GM21717 (cell line): ENCODE results near the gene LRRC7.
"Not testable (repeated sequence)": the region's sequence is repeated elsewhere in the genome, so short reads cannot be mapped to it uniquely, and the experiment has no call there.

Experiments used
- ATAC-seq: cut with Tn5 transposase; IDR thresholded peaks from one replicate; pipeline ENCODE4 v1.9.1; 2021; ENCODE audit warnings: mild to moderate bottlenecking, moderate library complexity; ENCODE audit not compliant: unreplicated experiment

LRRC7 gene

GRCh38 chr1:69946935-69947334 is 379.2 kb downstream of the LRRC7 start:
- no peak for ATAC-seq

GRCh38 chr1:69947837-69948236 is 380.1 kb downstream of the LRRC7 start:
- ATAC-seq = no peak

GRCh38 chr1:69952676-69953075 is 385.0 kb downstream of the LRRC7 start:
- ATAC-seq = no peak

GRCh38 chr1:69962452-69962851 is 394.7 kb downstream of the LRRC7 start:
- not testable (repeated sequence) for ATAC-seq

DNA sequence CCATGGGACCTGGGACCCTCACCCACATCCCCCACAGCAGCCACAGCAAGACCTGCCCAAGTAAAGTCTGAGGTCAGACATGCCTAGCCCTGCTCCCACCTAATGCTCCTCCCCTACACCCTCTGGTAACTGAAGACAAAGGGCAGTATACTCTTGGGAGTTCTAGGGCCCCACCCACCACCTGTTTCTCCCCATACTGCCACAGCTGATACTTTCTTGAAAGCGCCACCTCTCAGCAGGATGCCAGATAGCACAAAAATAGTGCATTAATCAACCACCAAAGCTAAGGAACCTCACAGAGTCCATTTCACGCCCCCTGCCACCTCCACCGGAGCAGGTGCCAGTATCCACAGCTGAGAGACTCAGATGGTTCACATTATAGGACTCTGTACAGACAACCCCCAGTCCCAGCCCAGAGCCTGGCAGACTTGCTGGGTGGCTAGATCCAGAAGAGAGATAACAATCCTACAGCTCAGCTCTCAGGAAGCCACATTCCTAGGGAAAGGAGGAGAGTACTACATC is 399.6 kb downstream of the LRRC7 start:
- no peak for ATAC-seq

- no peak for ATAC-seq
Measured at GRCh38 chr1:69976896-69977295, 409.2 kb downstream of the LRRC7 start.

GRCh38 chr1:69982992-69983391 is 415.3 kb downstream of the LRRC7 start:
- ATAC-seq = no peak

GRCh38 chr1:69985376-69985775 is 417.7 kb downstream of the LRRC7 start:
- ATAC-seq = no peak

- ATAC-seq = no peak
Measured at GRCh38 chr1:69985901-69986439, 418.2 kb downstream of the LRRC7 start.

- no peak for ATAC-seq
Measured at GRCh38 chr1:69987881-69988280, 420.2 kb downstream of the LRRC7 start.

DNA sequence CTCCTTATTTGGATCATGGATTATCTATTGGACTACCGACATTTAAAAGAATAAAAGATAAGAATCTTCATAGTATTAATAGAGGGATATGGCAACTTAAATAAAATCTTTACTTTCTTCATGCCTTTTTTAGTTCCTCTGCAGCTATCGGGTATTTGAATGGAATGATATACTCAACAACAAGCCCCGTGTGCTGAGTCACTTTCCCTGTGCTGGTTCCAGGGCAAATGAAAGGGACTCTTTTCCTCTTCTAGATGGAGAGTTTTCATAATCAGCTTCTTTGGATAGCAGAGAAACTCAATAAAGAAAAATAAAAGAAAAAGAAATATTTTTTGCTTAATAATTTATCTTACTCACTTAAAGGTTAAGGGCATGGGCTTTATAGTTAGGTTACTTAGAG is 423.9 kb downstream of the LRRC7 start:
- ATAC-seq = no peak

DNA sequence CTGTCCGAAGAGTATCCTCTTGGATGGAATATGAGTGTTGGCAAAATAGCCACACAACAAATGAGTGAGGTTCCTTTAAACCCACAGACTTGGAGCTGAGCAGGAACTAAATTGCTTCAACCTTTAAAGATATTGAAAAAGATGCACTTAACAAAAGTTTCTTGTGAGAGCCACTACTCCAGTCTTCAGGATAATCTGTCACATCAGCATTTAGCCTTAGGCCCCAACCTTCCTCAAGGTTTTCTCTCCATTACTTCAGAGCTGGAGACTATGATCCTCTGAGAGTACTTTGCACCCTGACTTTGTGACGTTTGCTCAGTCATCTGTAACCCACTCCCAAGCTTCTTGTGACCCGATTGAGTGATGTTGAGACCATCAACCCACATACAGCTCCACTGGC is 424.9 kb downstream of the LRRC7 start:
- no peak for ATAC-seq

DNA sequence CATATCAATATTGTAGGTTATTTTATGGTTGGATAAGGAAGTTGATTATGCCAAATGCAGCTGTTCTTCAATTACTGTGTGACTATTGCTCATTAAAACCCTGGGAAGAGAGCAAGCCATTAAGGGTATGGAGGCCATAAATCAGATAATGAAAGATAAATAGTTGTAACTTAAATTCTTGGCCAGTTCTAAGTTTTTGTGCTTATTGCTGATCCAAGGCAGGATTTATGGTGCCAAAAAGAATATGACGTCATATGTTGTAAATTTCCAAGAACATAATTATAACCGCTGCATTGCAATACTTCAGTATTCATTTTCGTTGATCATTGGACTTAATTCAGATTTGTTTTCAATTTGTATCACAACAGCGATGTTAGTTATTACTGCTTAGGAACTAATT is 426.1 kb downstream of the LRRC7 start:
- no peak for ATAC-seq

DNA sequence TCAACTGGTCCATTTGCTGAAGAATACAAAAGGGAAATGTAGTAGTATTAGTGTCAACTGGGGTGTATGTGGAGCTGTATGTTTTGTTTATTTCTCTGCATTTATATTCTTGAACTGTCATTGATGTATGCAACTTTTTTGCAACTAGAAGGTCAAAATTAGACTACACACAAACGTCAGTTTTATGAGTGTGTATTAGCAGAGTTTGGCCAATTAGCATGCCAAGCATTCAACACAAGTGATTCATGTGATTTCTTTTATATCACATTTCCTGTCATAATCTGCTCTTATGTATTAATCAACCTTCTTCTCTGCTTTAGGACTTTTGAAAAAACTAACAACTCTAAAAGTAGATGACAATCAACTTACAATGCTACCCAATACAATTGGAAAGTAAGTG is 426.5 kb downstream of the LRRC7 start:
- ATAC-seq = no peak

GRCh38 chr1:69998847-69999246 is 431.1 kb downstream of the LRRC7 start:
- ATAC-seq = no peak

DNA sequence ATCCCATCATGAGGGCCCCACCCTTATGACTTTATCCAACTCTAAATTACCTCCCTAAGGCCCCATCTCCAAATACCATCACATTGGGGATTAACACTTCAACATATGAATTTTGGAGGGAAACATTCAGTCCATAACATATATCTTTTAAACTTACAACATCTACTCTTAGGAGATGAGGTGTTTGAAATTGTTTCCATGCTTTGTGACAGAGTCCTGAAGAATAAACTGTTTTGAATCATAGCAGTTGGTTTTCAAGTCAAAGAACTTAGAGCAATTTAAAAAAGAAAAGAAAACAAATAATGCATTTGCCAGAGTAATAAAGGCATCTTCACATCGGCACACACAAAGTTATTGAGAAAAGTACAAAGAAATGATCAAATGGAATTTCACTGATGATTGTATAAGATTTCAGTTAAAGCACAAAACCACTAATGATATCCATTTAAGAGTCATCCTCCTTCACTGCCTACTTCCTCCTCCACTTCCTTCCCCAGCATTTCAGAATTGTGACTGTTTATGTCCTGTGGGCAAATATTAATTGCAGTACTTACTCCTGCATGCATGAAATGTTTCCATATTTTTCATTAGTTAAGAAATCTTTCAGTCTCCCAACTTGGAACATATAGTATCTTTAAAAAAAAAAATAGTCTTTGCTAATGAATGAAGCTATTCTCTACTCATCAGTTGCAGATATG is 435.6 kb downstream of the LRRC7 start:
- ATAC-seq = no peak

GRCh38 chr1:70005386-70006034 is 437.8 kb downstream of the LRRC7 start:
- no peak for ATAC-seq

DNA sequence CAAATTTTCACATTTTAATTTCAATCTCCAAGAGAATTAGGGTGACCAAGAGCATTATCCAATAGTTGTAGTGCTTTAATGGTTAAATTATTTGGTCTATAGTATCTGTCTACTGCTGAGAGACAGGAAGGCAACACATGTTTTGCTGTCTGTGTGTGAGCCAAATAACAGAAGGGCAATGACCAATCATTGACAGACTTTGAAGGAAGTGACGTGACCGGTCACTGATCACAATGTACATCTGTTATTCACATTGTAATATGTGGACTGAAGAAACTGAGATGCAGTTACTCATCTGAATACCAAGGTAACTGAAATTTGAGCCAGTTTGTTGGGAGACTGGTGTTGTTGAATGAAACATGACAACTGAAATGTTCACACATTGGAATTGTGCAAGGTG is 440.9 kb downstream of the LRRC7 start:
- ATAC-seq = no peak

DNA sequence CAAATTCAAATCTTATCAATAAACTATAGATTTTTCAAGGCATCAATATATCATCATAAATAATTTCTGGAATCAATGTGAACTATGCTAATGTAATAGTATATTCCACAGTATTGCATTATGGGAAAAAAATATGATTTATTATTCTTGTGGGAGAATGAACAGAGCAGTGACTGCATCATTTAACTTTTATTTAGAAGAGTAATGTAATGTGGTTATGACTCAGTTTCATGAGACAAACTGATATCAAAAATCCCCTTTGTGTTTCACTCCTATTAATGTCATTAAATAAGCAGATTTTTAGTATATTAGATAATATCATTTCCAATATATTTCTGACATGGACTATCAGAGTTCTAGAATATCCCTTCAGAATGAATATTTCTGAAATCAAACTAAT is 450.0 kb downstream of the LRRC7 start:
- ATAC-seq = no peak

DNA sequence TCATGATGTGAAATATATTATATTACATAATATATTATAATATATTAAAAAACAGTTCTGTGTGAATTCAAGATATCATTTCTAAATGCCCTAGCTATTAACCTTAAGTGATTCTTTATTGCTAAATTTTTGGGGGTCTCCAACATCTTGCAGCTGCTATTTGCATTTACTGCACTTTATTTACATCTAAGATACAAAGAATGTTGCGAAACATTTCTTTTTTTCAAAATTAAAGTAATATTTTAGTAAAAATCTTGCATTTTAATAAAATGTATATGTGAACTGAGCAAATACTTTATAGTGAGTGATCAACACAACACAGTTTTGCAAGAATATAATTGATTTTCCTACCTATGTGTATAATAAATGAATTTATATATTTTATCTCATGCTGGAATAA is 456.6 kb downstream of the LRRC7 start:
- ATAC-seq = no peak

- no peak for ATAC-seq
Measured at GRCh38 chr1:70025052-70025451, 457.3 kb downstream of the LRRC7 start.

GRCh38 chr1:70025846-70026245 is 458.1 kb downstream of the LRRC7 start:
- ATAC-seq = no peak
